Psoas muscle (tissue), 8 donors: Measurements from ENCODE around the gene PTTG1IP. TPM values are rescaled to one million over a fixed set of nuclear protein-coding genes. Genes with fewer than 3 reads are reported as not detected.

ENCODE experiments used
- ATAC-seq, 4 donors: fragments of 200-7000 bp; cut with Tn5 transposase; one replicate each; pipeline ENCODE4 v1.9.1; 2020; ENCODE audit warnings: moderate library complexity in 3 of 4, mild to moderate bottlenecking in 2 of 4
- DNase-seq, 2 donors: peaks; one replicate each; pipeline ENCODE4 v3.0.0-alpha.2; 2020
- H3K27ac ChIP-seq: fragments of 200-600 bp; one replicate; pipeline ENCODE4 v1.8.0; 2022
- H3K27me3 ChIP-seq, 3 donors: fragments of 200-600 bp in 1 of 3; one replicate each; pipeline versions ENCODE4 v1.6.1 to v1.8.0; 2013 to 2022; ENCODE audit warnings: low read length in 2 of 3, mild to moderate bottlenecking in 2 of 3, moderate library complexity in 1 of 3; ENCODE audit not compliant: insufficient read depth in 3 of 3
- H3K36me3 ChIP-seq, 2 donors: fragments of 200-600 bp in 1 of 2; one replicate each; pipeline versions ENCODE4 v1.6.1 to v1.8.0; 2013 to 2022; ENCODE audit warnings: low read depth in 1 of 2, mild to moderate bottlenecking in 1 of 2, moderate library complexity in 1 of 2; ENCODE audit not compliant: insufficient read depth in 1 of 2
- H3K4me1 ChIP-seq: fragments of 200-600 bp; one replicate; pipeline ENCODE4 v1.8.0; 2022
- H3K4me3 ChIP-seq: fragments of 200-600 bp; one replicate; pipeline ENCODE4 v1.8.0; 2022; ENCODE audit warnings: mild to moderate bottlenecking
- H3K9me3 ChIP-seq: fragments of 200-600 bp; one replicate; pipeline ENCODE4 v1.8.0; 2022
- CTCF ChIP-seq: fragments of 200-600 bp; IDR thresholded peaks from one replicate; pipeline ENCODE4 v1.8.0; 2022; ENCODE audit warnings: antibody characterized with exemption
- WGBS, 3 donors: extraction: QIAGEN DNeasy Blood & Tissue Kit; methylation state at CpG; one replicate each; pipeline versions ENCODE4 v1.1.6 to v1.1.7; 2013; 5-methylcytosine and 5-hydroxymethylcytosine counted together
- intact Hi-C, 2 donors: fragments of 100-400 bp; cut with DNase I; formaldehyde crosslinking; loops; one replicate each; pipeline versions ENCODE4 v1.11.0 to v1.14.2; 2022
- polyA plus RNA-seq, 3 donors: library from polyadenylated mRNA; stranded (reverse); fragments of 200-250 nt; gene quantifications; one replicate each; pipeline ENCODE4 v1.2.3, GENCODE V29; 2013
- total RNA-seq, 4 donors: library from RNA; stranded (reverse); fragmentation: NEBNext Ultra II Directional in 2 of 4; extraction: Animal tissue kit (Norgen Biotek cat#: 25700) in 2 of 4; gene quantifications; one replicate each; pipeline versions ENCODE4 v1.2.1 to v1.2.4, GENCODE V29; 2021 to 2023
- donor health status: healthy with polysubstance abuse.
- donor health status: DM: no; HTN: no; CAD: no; lungs with moderate emphysema.
- donor health status: Bipolar disorder and iron deficiency.
- donor health status: healthy.
- donor health status: DM: yes; HTN: yes; CAD: no.
- donor health status: DM: no; HTN: no; CAD: no.
- donor health status: DM: no; HTN: no; CAD: no.
- donor health status: DM: yes; HTN: yes; CAD: no.

Gene PTTG1IP
- total and polyA plus RNA-seq, 7 donors: 49.6 to 108 (median 68.3) TPM

- H3K27me3 ChIP-seq: peaks cover 0 to 35% (median 0%) of the 10 kb centered on the region in 3 donors
- intact Hi-C loops: no loop called here
- no peak overlapping the region for H3K4me3 ChIP-seq
- 60 to 68% (median 62%) methylated on average over 13 to 16 of the region's 16 CpGs for WGBS, 3 donors
- H3K9me3 ChIP-seq: no peaks in the 10 kb centered on the region
- H3K27ac ChIP-seq: no peak overlapping the region
- peaks cover 10% of the 10 kb centered on the region for H3K4me1 ChIP-seq
- no peak for ATAC-seq
- DNase-seq: no peak
- TF ChIP-seq CTCF: no peak
- H3K36me3 ChIP-seq: peaks cover 0 to 8% of the 10 kb centered on the region in 2 donors
Measured at GRCh38 chr21:44844256-44844655, 29.2 kb downstream of the PTTG1IP start.

GRCh38 chr21:44842721-44843445, 30.6 kb downstream of the PTTG1IP start:
- Histone ChIP-seq H3K4me1 (peaks cover 10% of the 10 kb centered on the region), H3K27ac (no peak overlapping the region), H3K4me3 (no peak overlapping the region), H3K27me3 (peaks cover 0 to 35% (median 0%) of the 10 kb centered on the region in 3 donors), H3K9me3 (no peaks in the 10 kb centered on the region), H3K36me3 (no peaks in the 10 kb centered on the region)
- no peak for DNase-seq
- intact Hi-C loops: no loop called here
- ATAC-seq: no peak
- WGBS, 3 donors: 75 to 81% (median 78%) methylated on average over 23 of the region's 23 CpGs
- no peak for TF ChIP-seq CTCF

- no peaks in the 10 kb centered on the region for H3K36me3 ChIP-seq
- H3K27me3 ChIP-seq: peaks cover 0 to 35% (median 0%) of the 10 kb centered on the region in 3 donors
- no peak for ATAC-seq
- WGBS, 3 donors: 79 to 83% (median 80%) methylated on average over 10 of the region's 10 CpGs
- no peaks in the 10 kb centered on the region for H3K9me3 ChIP-seq
- TF ChIP-seq CTCF: no peak
- H3K27ac ChIP-seq: no peak overlapping the region
- H3K4me3 ChIP-seq: no peak overlapping the region
- no peak for DNase-seq
- peaks cover 7% of the 10 kb centered on the region for H3K4me1 ChIP-seq
- intact Hi-C loops: no loop called here
Measured at GRCh38 chr21:44842087-44842486, 31.4 kb downstream of the PTTG1IP start.

GRCh38 chr21:44840771-44841170, 32.7 kb downstream of the PTTG1IP start:
- ATAC-seq (no peak), DNase-seq (no peak)
- TF ChIP-seq CTCF: no peak
- peaks cover 0 to 35% (median 0%) of the 10 kb centered on the region in 3 donors for H3K27me3 ChIP-seq
- no peak overlapping the region for H3K4me3 ChIP-seq
- no peaks in the 10 kb centered on the region for H3K9me3 ChIP-seq
- H3K4me1 ChIP-seq: peaks cover 13% of the 10 kb centered on the region
- no peaks in the 10 kb centered on the region for H3K36me3 ChIP-seq
- WGBS, 3 donors: 79 to 82% (median 81%) methylated on average over 11 of the region's 11 CpGs
- H3K27ac ChIP-seq: no peak overlapping the region
- intact Hi-C loops: no loop called here

GRCh38 chr21:44838951-44839350, 34.5 kb downstream of the PTTG1IP start:
- intact Hi-C loops: no loop called here
- WGBS, 3 donors: 86 to 91% (median 87%) methylated on average over 9 of the region's 9 CpGs

More at GRCh38 chr21:44838951-44839350, 34.5 kb downstream of the PTTG1IP start:
- Histone ChIP-seq H3K4me3 (no peak overlapping the region), H3K4me1 (peaks cover 9% of the 10 kb centered on the region), H3K36me3 (no peaks in the 10 kb centered on the region), H3K27me3 (peaks cover 0 to 28% (median 0%) of the 10 kb centered on the region in 3 donors), H3K9me3 (no peaks in the 10 kb centered on the region), H3K27ac (no peak overlapping the region)
- no peak for DNase-seq
- no peak for TF ChIP-seq CTCF
- ATAC-seq: no peak
